IMR-90 (cell line): Measurements from ENCODE around the gene FAM219A. TPM values are rescaled to one million over a fixed set of nuclear protein-coding genes. Genes with fewer than 3 reads are reported as not detected.

ENCODE experiments used
- ATAC-seq: fragments of 200-7000 bp; cut with Tn5 transposase; 2 replicates; pipeline ENCODE4 v1.9.1; 2020; ENCODE audit warnings: low read depth, mild to moderate bottlenecking, moderate library complexity
- BruUV-seq: library from RNA; stranded (reverse); fragments of 400-500 nt; replicated peaks from 2 replicates; lab custom pipeline; 2021; lab: Mats Ljungman, UMichigan
- CTCF ChIA-PET: fragments of 300-600 bp; formaldehyde crosslinking; extraction: SDS; loops from one replicate; lab custom pipeline; 2021; ENCODE audit warnings: antibody characterized with exemption; lab: Yijun Ruan, JAX
- POLR2A ChIA-PET: fragments of 300-600 bp; sonication (Branson Sonifier 250); formaldehyde crosslinking; loops from one replicate; lab custom pipeline; 2022; ENCODE audit warnings: antibody characterized with exemption; ENCODE audit not compliant: unreplicated experiment; lab: Charles Lee
- DNase-seq: peaks from one replicate; pipeline ENCODE4 v3.0.0; 2013
- H2AFZ ChIP-seq: replicated peaks from 2 replicates; pipeline ENCODE3; 2013; ENCODE audit warnings: low read length, mild to moderate bottlenecking; ENCODE audit not compliant: poor library complexity
- H2AK5ac ChIP-seq: 2 replicates; pipeline ENCODE4 v1.6.1; 2013; ENCODE audit warnings: low read depth, low read length, inconsistent platforms
- H2AK9ac ChIP-seq: replicated peaks from 2 replicates; pipeline ENCODE3; 2013; ENCODE audit warnings: mild to moderate bottlenecking, low read depth, low read length, moderate library complexity; ENCODE audit not compliant: poor library complexity
- H2BK120ac ChIP-seq: 2 replicates; pipeline ENCODE4 v1.6.1; 2013; ENCODE audit warnings: low read depth, low read length, inconsistent platforms
- H2BK15ac ChIP-seq: 3 replicates; pipeline ENCODE4 v1.6.1; 2013; ENCODE audit warnings: low read depth, low read length, inconsistent platforms
- H2BK20ac ChIP-seq: 2 replicates; pipeline ENCODE4 v1.6.1; 2013; ENCODE audit warnings: low read depth, mild to moderate bottlenecking, inconsistent platforms, low read length, moderate library complexity
- H2BK5ac ChIP-seq: 2 replicates; pipeline ENCODE4 v1.6.1; 2013; ENCODE audit warnings: mild to moderate bottlenecking, low read depth, low read length, inconsistent platforms; ENCODE audit not compliant: poor library complexity, severe bottlenecking
- H3K14ac ChIP-seq: replicated peaks from 2 replicates; pipeline ENCODE4 v1.6.1; 2013; ENCODE audit warnings: low read depth, low read length, inconsistent platforms
- H3K18ac ChIP-seq: 2 replicates; pipeline ENCODE4 v1.6.1; 2013; ENCODE audit warnings: low read depth, low read length, control low read depth
- H3K23ac ChIP-seq: 2 replicates; pipeline ENCODE4 v1.6.1; 2013; ENCODE audit warnings: low read depth, low read length, inconsistent platforms
- H3K27ac ChIP-seq: 2 replicates; pipeline ENCODE4 v1.5.1; 2013; ENCODE audit warnings: mild to moderate bottlenecking, control low read depth, low read length; ENCODE audit not compliant: insufficient read depth
- H3K27me3 ChIP-seq: 2 replicates; pipeline ENCODE4 v1.6.1; 2013; ENCODE audit warnings: low read length; ENCODE audit not compliant: control insufficient read depth, insufficient read depth
- H3K36me3 ChIP-seq: 2 replicates; pipeline ENCODE4 v1.6.1; 2013; ENCODE audit warnings: low read length, mixed read lengths; ENCODE audit not compliant: control insufficient read depth, insufficient read depth
- H3K4ac ChIP-seq: 2 replicates; pipeline ENCODE4 v1.6.1; 2013; ENCODE audit warnings: low read depth, low read length, inconsistent platforms
- H3K4me1 ChIP-seq: 2 replicates; pipeline ENCODE4 v1.6.1; 2013; ENCODE audit warnings: low read length, mixed read lengths; ENCODE audit not compliant: control insufficient read depth, insufficient read depth
- H3K4me2 ChIP-seq: 2 replicates; pipeline ENCODE4 v1.6.1; 2013; ENCODE audit warnings: low read depth, mild to moderate bottlenecking, control low read depth, low read length, moderate library complexity
- H3K4me3 ChIP-seq: 2 replicates; pipeline ENCODE4 v1.5.1; 2013; ENCODE audit warnings: low read depth, mild to moderate bottlenecking, control low read depth, low read length, moderate library complexity; ENCODE audit not compliant: insufficient read depth
- H3K56ac ChIP-seq: 2 replicates; pipeline ENCODE4 v1.6.1; 2013; ENCODE audit warnings: low read length, inconsistent platforms; ENCODE audit not compliant: insufficient read depth; ENCODE audit errors: extremely low read depth
- H3K79me1 ChIP-seq, 2 experiments: 2 replicates each; pipeline ENCODE4 v1.6.1; 2013; ENCODE audit warnings: low read length in 2 of 2, inconsistent platforms in 1 of 2, low read depth in 1 of 2
- H3K9ac ChIP-seq: 2 replicates; pipeline ENCODE4 v1.6.1; 2013; ENCODE audit warnings: low read depth, low read length, control low read depth
- H3K9me1 ChIP-seq: 2 replicates; pipeline ENCODE4 v1.6.1; 2013; ENCODE audit warnings: low read length, inconsistent platforms; ENCODE audit not compliant: insufficient read depth
- H3K9me3 ChIP-seq: 2 replicates; pipeline ENCODE4 v1.6.1; 2013; ENCODE audit warnings: low read length; ENCODE audit not compliant: control insufficient read depth, insufficient read depth
- H4K20me1 ChIP-seq: 2 replicates; pipeline ENCODE4 v1.6.1; 2013; ENCODE audit warnings: low read length, inconsistent platforms; ENCODE audit not compliant: insufficient read depth
- H4K5ac ChIP-seq: 2 replicates; pipeline ENCODE4 v1.6.1; 2013; ENCODE audit warnings: mild to moderate bottlenecking, low read depth, low read length, control low read depth
- H4K8ac ChIP-seq, 2 experiments: 2 replicates each; pipeline ENCODE4 v1.6.1; 2013; ENCODE audit warnings: low read depth in 2 of 2, low read length in 2 of 2, control low read depth in 1 of 2, inconsistent platforms in 1 of 2
- H4K91ac ChIP-seq: 2 replicates; pipeline ENCODE4 v1.6.1; 2013; ENCODE audit warnings: low read depth, low read length, inconsistent platforms; ENCODE audit not compliant: insufficient read depth
- CHD1 ChIP-seq: IDR thresholded peaks from 2 replicates; pipeline ENCODE4 v1.6.1; 2012; ENCODE audit warnings: low read depth, low read length, improper control_type of control experiment
- MAZ ChIP-seq: IDR thresholded peaks from 2 replicates; pipeline ENCODE4 v1.6.1; 2012; ENCODE audit warnings: low read depth, mild to moderate bottlenecking, low read length, improper control_type of control experiment, moderate library complexity, borderline replicate concordance
- POLR2A ChIP-seq: IDR thresholded peaks from 2 replicates; pipeline ENCODE4 v1.6.1; 2012; ENCODE audit warnings: mild to moderate bottlenecking, low read depth, low read length
- RCOR1 ChIP-seq: IDR thresholded peaks from 2 replicates; pipeline ENCODE4 v1.6.1; 2012; ENCODE audit warnings: mild to moderate bottlenecking, low read length, improper control_type of control experiment; ENCODE audit not compliant: insufficient replicate concordance
- RFX5 ChIP-seq: IDR thresholded peaks from 2 replicates; pipeline ENCODE4 v1.8.0; 2012; ENCODE audit warnings: low read depth, mild to moderate bottlenecking, low read length, moderate library complexity
- WGBS, 2 experiments: methylation state at CpG; one replicate each; pipeline versions ENCODE4 v1.1.5 to v1.1.7; 2013; ENCODE audit warnings: missing lambda C conversion rate in 2 of 2; ENCODE audit not compliant: insufficient read length in 1 of 2; ENCODE audit errors: extremely low coverage in 2 of 2; 5-methylcytosine and 5-hydroxymethylcytosine counted together
- dilution Hi-C: fragments of 300-500 bp; cut with HindIII; formaldehyde crosslinking; loops from one replicate; pipeline ENCODE4 v1.14.3; 2018; ENCODE audit warnings: low sequenced_read_pairs; ENCODE audit not compliant: unreplicated experiment
- in situ Hi-C: fragments of 300-500 bp; cut with MboI; formaldehyde crosslinking; loops from 3 replicates; pipeline ENCODE4 v1.14.3; 2019; ENCODE audit warnings: low sequenced_read_pairs, inconsistent platforms, mixed read lengths
- intact Hi-C: fragments of 100-400 bp; cut with micrococcal nuclease; formaldehyde crosslinking; loops from 2 replicates; pipeline ENCODE4 v1.10.0; 2022
- polyA plus RNA-seq, 3 experiments: library from polyadenylated mRNA; depleted of rRNA; stranded (reverse); fragments of >200 nt; gene quantifications; 2 replicates each; pipeline ENCODE4 v1.2.3, GENCODE V29; 2012; ENCODE audit warnings: low replicate concordance in 1 of 3
- total RNA-seq: library from RNA; depleted of rRNA; stranded (reverse); fragments of >200 nt; gene quantifications from 2 replicates; pipeline ENCODE4 v1.2.3, GENCODE V29; 2012
- TF ChIP-seq, protein P1 (sequence below): fragments of 150-350 bp; IDR thresholded peaks from 2 replicates; pipeline ENCODE4 v1.6.1; 2017; ENCODE audit warnings: mild to moderate bottlenecking, antibody characterized with exemption, low read length, low read depth

FAM219A gene
- total and polyA plus RNA-seq, 2 of the 4 experiments (the other 2 are of a cell fraction), result 4.8 to 20.8 TPM

DNA sequence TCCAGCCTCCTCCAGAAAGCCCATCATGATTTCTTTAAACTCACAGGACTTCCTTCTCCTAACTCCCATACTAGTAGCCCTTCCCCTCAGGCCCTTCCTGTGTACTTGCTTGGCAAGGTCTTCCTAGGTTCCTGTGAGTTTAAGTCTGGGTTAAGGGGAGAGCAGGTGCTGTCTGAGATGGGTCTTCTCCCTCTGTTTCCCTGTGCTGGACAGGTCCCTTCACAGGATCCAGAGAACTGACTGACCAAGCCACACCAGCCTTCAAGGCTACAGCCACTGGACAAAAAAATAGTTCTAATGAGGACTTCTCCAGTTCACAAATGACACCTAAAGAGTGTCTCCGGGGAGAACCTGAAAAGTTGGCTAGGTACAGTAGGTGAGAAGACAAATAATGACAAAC, 52.2 kb downstream of the FAM219A start:
- Histone ChIP-seq H4K5ac (no peak overlapping the region), H2BK5ac (no peak overlapping the region), H3K14ac (no peak overlapping the region), H2BK20ac (no peak overlapping the region), H3K4me3 (no peak overlapping the region), H3K27me3 (no peaks in the 10 kb centered on the region), H2AFZ (no peak overlapping the region), H3K23ac (no peak overlapping the region), H3K9ac (no peak overlapping the region), H3K18ac (no peak overlapping the region), H3K36me3 (peaks cover 21% of the 10 kb centered on the region), H4K91ac (no peak overlapping the region), H3K56ac (no peak overlapping the region), H3K4ac (no peak overlapping the region), H2AK9ac (no peak overlapping the region), H4K20me1 (peaks cover 53% of the 10 kb centered on the region), H3K4me1 (no peaks in the 10 kb centered on the region; the same call in 1 of the 2 replicates), H3K27ac (no peak overlapping the region), H3K9me3 (no peaks in the 10 kb centered on the region), H3K79me1 (peaks cover 7 to 20% of the 10 kb centered on the region in 2 experiments; a peak in 3 of 4 replicates), H3K4me2 (no peak overlapping the region), H2BK15ac (no peak overlapping the region), H4K8ac (no peak overlapping the region), H2AK5ac (no peak overlapping the region), H2BK120ac (no peak overlapping the region), H3K9me1 (peaks cover 4% of the 10 kb centered on the region; the same call in 1 of the 2 replicates)
- in situ Hi-C loops (loop anchor here (5.0 kb wide), 2 partner anchors 86 to 196 kb away; no protein-coding TSS in a partner anchor), intact Hi-C loops (no loop called here), dilution Hi-C loops (no loop called here)
- WGBS, 2 experiments, result no CpG with 5 or more reads among the region's 1 CpG
- no TSS peak for BruUV-seq
- POLR2A ChIA-PET, result no interaction called here
- TF ChIP-seq POLR2A (no peak), CHD1 (no peak), RFX5 (no peak), MAZ (no peak), RCOR1 (no peak)
- TF ChIP-seq, protein P1, sequence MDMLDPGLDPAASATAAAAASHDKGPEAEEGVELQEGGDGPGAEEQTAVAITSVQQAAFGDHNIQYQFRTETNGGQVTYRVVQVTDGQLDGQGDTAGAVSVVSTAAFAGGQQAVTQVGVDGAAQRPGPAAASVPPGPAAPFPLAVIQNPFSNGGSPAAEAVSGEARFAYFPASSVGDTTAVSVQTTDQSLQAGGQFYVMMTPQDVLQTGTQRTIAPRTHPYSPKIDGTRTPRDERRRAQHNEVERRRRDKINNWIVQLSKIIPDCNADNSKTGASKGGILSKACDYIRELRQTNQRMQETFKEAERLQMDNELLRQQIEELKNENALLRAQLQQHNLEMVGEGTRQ, result no peak
- CTCF ChIA-PET, result no interaction called here
- ATAC-seq (no peak), DNase-seq (no peak)
